Muscle of back (tissue), 13 donors: ENCODE data around the gene ZNF599. TPM values are rescaled to one million over a fixed set of nuclear protein-coding genes. Genes with fewer than 3 reads are reported as not detected.
"Not testable (repeated sequence)": the region's sequence is repeated elsewhere in the genome, so short reads cannot be mapped to it uniquely, and the experiment has no call there.

Experiments
- DNase-seq, 3 donors: peaks; one replicate each; pipeline versions ENCODE4 v3.0.0 to v3.0.0-alpha.2; 2013
- long read RNA-seq, 9 donors: transcript quantifications; one replicate each; lab custom pipeline, GENCODE V29; 2026
- polyA plus RNA-seq, 10 donors: library from polyadenylated mRNA; unstranded; fragments of 120-200 nt; gene quantifications; one replicate each; pipeline ENCODE4 v1.2.1, GENCODE V29; 2013; ENCODE audit not compliant: insufficient read length in 10 of 10

The ZNF599 gene
- 1 to 10 TPM; 5.0 to 8.5 (median 5.9) TPM for polyA plus RNA-seq
- long read RNA-seq, donor 1, partial matches to known transcripts = 0 of 1 reads
- long read RNA-seq, donor 1, other reads (novel, unspliced or antisense) = 0 of 1 reads
- long read RNA-seq, donor 2 = 0 reads
- long read RNA-seq, donor 3 = 0 reads
- long read RNA-seq, donor 4, partial matches to known transcripts = 0 of 1 reads
- long read RNA-seq, donor 4, other reads (novel, unspliced or antisense) = 0 of 1 reads
- long read RNA-seq, donor 5, partial matches to known transcripts = 0 of 4 reads
- long read RNA-seq, donor 5, other reads (novel, unspliced or antisense) = 0 of 4 reads
- long read RNA-seq, donor 6, partial matches to known transcripts = 0 of 2 reads
- long read RNA-seq, donor 6, other reads (novel, unspliced or antisense) = 0 of 2 reads
- long read RNA-seq, donor 7, partial matches to known transcripts = 0 of 5 reads
- long read RNA-seq, donor 7, other reads (novel, unspliced or antisense) = 0 of 5 reads
- long read RNA-seq, donor 8, partial matches to known transcripts = 0 of 2 reads
- long read RNA-seq, donor 8, other reads (novel, unspliced or antisense) = 0 of 2 reads
- long read RNA-seq, donor 9 = 0 reads

DNA sequence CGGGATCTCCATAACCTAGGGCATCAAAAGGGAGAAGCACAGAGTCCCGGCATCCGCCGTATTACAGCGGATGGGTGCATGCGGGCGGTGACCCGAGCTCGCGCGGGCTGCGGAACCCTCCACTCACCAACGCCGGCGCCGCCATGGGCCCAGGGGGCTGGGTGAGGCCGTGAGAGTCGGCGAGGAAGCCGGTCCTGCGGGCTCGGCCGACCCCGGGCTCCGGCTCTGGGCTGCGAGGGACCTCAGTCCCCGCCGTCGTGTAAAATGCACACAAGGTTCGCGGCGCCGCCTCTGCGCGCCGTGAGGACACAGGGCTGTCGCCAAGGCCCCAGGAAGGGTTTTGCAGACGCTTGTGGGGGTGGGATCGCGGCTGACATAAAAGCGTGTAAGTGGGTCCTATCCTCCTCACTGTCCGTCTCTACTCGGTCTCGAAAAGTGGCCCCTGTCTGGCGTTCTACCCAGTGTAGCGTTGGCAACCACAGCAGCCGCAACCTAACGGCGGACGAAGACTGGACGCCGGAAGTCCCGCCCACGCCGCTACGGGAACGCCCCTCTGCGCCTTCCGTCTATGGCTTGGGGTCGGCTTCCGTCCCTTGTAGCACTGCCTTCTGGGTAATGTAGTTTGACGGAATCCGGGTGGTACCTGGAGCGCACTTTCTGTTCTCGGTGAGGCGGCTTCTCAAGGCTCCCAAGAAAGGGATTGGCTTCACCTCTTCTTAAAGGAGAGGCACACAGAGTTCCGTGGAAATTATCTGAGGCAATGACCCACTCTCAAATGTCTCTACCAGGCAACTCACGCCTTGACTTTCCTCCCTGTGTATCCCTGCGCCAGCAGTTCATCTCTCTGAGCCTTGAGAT lies at the start of gene ZNF599:
Gene ZNF599, minus strand, starts transcription at position 519 of the 858 bp plus-strand sequence. Its CDS starts 374 bp downstream, at position 145.
- DNase-seq = peak; percentile 90 to 97 (median 93)

DNA sequence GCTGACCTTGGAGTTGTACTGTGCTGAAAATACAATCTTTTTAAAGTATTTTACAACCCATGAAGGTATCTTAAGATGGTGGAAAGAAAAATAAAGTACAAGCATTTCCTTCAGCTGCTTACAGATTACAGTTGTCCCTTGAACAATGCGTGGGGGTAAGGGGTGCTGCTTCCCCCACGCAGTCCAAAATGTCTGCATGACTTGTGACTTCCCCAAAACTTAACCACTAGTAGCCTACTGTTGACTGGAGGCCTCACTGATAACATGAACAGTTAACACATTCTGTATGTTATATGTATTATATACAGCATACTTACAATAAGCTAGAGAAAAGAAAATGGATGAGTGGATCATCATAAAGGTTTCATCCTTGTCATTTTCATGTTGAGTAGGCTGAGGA lies 45.3 kb upstream of the ZNF599 start:
- DNase-seq = no peak

DNA sequence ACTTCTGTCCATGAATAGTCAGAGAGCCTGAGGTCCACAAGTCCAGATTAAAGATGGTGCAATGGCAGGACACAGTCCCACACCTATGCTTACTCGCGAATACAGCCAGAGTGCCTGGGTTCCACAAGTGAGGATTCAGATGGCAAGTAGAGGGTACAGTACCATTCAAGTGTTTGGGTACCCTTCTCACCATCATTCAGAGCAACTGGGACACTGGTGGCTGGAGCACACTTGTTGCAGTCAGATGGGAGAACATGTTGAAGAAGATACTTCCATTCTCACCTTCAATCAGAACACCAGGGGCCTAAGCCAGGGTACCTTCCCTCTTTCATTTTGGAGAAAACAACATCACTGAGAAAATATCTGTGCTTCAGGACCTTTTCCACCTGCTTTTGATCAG lies 43.7 kb upstream of the ZNF599 start:
- no peak for DNase-seq

DNA sequence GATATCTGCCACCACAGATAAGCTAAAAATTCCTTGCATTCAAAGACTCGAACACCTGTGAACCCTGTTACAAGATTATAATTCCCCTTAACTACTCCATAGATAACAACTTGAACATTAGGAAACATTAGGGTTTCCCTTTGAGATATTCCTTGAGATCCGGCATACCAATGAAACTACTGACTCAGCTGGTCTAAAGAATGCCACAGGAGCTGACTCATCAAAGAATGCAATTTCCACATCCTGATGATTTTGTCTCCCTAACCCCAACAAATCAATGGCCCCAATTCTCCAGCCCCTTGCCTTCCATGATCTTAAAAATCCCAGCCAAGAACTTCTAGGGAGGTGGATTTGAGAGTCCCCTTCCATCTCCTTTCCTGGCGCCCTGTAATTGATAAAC lies 35.6 kb upstream of the ZNF599 start:
- DNase-seq = peak in 1 of 3 donors; percentile 14

DNA sequence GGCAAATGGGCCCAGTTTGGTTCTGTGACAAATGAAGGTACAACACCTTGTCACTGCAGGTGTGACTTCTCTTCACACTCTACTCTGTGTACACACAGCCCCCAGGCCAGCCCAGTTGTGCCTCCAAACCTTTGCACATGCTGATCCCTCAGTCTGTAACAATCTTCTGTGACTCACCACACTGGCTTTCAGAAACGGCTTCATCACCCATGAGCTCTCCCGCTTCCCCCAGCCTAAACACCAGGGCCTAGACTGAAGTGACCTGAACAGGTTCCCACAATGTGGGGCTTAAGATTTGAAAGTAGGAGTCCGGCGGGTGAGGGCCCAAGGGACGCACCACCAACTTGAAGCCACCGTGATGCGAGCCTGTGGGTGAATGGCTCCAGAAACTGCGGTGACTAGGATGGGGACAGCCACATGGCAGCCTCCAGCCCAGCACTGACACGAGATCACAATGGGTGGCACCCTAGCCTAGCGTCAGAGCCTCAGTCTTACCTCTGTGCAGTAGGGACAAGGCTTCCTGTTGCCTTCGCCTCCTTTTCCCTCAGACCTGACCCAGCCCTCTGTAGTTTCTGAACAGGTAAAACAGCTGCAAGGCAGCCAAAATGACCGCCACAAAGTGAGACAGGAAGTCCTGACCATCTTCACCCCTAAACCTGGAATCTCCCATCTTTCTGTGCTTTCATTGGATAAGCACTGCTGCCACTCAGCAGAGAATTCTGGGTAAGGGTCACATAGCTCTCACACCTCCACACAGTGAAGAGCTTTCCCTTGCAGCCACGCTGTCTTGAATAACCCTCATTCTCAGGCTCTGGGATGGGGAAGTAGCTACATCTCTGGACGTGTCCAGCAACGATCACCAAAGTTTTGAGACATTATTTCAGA lies 34.2 kb upstream of the ZNF599 start:
- no peak for DNase-seq

DNA sequence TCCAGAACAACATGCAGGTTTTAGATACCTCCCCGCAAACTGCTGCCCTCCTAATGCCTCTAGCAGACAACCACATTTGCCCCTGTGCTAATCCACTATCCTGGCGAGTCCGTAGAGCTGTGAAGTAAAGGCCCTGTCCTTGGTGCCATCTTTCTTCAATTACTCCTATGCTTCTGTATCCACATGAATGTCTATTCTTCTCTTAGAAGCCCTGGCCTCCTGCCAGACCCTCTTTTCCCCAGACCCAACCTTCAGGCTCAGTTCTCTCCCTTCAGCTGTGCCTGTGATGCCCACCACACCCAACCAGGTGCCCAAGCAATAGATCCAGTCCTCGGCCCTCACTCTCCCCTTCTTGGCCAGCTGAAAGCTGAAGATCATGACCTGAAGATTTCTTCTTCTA lies 31.1 kb upstream of the ZNF599 start:
- DNase-seq = no peak

DNA sequence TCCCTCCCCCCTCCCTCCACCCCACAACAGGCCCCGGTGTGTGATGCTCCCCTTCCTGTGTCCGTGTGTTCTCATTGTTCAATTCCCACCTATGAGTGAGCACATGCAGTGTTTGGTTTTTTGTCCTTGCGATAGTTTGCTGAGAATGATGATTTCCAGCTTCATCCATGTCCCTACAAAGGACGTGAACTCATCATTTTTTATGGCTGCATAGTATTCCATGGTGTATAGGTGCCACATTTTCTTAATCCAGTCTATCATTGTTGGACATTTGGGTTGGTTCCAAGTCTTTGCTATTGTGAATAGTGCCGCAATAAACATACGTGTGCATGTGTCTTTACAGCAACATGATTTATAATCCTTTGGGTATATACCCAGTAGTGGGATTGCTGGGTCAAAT lies 23.9 kb upstream of the ZNF599 start:
- not testable (repeated sequence) for DNase-seq

DNA sequence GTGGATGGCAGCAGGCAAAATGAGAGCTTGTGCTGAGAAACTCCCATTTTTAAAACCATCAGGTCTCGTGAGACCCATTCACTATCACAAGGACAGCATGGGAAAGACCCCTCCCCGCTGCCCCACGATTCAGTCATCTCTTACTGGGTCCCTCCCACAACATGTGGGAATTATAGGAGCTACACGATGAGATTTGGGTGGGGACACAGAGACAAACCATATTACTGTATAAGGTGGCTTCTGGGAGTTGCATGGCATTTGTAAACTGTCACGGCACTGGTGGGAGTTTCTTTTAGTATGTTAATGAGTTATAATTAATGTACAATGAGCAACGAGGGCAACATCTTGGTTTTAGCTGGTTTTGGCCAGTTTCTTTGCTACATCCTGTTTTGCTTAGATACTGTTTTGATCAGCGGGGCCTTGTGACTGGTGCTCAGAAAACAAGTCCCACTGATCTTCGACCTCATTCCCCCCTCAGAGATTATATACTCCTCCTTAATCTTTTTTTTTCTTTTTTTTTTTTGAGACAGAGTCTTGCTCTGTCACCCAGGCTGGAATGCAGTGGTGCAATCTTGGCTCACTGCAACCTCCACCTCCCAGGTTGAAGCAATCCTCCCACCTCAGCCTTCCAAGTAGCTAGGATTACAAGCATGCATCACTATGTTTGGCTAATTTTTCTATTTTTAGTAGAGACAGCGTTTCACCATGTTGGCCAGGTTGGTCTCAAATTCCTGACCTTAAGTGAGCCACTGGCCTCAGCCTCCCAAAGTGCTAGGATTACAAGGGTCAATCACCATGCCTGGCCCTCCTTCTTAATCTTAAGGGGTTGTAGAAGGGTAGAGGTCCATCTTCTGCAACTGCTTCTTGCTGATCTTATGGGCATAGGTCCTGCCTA lies 21.3 kb upstream of the ZNF599 start:
- DNase-seq = no peak

DNA sequence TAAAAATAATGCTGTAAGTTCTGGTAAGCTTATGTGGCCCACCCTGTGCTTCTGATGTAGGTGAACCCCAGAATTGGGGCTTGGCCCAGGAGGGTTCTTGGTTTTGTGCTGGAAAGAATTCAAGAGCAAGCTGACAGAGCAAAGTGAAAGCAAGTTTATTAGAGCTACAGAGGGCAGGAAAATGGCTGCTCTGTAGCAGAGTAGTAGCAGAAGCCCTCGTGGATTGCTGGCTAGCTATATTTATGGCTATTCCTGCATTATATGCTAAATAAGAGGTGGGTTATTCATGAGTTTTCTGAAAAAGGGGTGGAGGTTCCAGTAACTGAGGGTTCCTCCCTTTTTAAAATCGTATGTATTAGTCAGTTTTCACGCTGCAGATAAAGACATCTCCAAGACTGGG lies 20.6 kb upstream of the ZNF599 start:
- no peak for DNase-seq

DNA sequence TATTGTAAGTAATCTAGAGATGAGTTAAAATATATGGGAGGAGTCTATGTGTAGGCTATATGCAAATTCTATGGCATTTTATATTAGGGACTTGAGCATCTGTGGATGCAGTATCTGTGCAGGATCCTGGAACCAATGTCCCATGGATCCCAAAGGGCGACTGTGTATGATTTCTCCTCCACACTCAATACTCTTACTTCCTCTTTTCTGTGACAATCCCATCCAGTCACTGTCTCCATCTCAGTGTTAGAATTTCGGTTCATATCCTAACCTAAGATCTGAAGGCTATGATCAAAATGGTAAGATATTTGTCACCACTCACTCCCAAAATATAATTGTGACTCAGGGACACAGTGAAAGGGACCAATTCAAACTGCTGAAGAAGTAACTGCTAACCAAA lies 15.1 kb upstream of the ZNF599 start:
- DNase-seq = no peak

DNA sequence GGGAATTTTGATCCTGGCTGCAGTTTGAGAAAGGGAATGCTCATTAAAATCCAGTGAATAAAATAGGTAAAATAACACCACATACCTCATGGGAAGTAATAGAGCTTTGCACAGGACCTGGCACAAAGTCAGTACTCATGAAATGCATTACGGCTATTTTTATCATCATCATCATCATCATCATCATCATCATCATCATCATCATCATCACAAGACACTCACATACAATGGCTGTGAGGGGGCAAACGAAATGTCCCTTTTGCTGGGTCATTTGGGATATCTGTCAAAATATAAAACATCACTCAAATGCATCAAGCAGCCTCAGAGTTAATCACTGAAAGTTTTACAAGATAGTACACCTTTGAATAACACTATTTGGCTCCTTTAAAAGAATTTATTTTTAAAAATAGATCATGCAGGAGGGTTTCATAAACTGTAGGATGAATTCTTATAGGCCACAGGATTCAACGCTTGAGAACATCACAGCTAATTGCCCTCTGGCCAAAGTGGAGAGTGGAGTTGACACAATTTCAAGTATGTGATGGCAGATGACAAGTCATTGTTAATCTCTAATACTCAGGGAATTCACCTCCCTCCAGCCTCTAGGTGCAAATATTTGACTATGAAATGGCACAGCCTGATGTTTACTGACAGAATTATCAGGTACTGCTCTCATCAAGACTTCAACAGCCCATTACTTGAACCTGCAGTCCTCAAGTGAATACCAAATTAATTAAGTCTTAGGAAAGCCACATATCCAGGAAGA lies 14.2 kb upstream of the ZNF599 start:
- DNase-seq = no peak

DNA sequence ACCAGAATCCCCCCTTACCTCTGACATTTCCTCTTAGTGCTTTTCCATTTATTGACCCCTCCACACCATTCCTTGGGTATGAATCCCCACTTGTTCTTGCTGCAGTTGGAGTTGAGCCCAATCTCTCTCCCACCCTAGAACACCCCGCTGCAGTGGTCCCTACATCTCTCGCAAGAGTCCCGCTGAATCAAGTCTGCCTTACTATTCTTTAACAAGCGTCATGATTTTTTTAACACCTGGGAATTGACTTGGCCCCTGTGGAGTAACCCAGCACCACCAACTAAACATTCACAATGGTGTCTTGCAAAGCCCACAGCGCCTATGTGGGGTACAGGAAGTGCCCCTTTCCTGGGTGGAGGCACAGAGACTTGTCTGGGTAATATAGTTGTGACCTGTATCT lies 13.2 kb upstream of the ZNF599 start:
- DNase-seq = no peak

DNA sequence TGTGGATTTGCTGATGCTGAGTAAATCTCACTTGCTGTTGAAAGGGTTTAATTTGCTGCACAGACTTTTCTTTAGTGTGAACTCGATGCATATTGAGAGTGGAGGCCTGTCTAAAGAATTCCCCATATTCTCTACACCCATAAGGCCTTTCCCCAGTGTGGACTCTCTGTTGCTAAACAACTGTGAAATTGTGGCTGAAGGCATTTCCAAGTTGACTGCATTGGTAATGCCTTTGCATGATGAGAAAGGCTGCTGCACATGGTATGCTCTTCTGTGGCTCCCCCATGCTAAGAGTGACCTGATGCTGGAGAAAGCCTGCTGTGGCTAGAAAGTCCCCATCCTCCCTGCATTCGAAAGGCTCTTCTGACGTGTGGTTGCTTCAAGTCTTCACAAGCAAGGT lies 6.6 kb upstream of the ZNF599 start:
- no peak for DNase-seq

DNA sequence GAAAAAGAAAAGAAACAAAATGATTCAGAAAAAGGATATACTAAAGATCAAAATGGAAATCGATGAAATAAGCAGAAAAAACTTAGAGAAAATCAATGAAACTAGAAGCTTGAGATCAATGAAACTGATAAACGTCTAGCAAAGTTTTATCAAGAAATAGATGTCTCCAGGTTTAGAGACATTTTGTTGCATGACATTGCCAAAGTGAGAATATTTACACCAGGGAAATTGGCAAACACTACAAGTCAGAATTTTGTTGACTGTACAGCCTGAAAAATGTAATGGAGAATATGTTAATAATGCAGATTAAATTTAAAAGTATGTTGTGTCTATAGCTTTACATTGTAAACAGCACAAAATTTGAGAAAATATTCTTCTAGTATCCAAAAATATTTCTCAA lies 5.3 kb upstream of the ZNF599 start:
- no peak for DNase-seq

DNA sequence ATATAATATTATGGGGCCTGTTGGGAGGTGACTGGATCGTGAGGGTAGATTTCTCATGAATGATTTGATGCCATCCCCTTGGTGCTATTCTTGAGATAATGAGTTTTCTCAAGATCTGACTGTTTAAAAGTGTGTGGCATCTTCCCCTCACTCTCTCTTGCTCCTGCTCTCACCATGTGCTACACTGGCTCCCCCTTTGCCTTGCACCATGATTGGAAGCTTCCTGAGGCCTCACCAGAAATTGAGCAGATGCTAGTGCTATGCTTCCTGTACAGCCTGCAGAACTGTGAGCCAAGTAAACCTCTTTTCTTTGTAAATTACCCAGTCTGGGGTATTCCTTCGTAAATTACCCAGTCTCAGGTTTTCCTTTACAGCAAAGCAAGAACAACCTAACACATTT lies 1.8 kb upstream of the ZNF599 start:
- DNase-seq = no peak

DNA sequence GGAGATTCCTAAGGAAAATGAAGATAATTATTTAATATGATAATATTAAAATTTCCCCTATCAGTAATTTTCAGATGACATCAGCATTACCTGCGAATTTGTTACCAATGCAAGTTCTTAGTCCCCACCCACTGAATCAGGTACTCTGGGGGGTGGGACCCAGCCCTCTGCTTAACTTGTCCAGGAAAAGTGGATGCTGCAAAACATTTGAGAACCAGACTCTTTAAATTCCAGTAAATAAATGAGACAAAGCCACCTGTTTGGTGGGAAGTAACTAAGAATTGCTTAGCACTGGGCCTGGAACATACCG lies 495 bp upstream of the ZNF599 start:
- no peak for DNase-seq

DNA sequence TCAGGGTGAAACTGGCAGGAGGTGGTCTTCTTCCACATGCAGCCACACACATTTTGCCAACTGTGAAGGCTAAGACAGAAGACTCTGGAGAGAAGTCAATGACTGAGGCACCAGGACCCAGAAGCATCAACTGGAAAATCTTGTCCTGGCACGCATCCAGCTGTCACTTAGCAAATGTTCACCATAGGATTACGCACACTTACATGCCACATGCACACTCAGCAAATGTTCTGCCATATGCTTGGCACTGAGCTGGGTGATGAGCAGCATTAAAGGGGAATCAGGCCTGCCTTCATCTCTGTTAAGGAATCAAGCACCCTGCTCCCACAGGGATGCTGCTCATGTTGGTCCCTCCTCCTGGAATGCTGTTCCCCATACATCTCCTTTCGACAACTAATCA lies 5.1 kb downstream of the ZNF599 start:
- DNase-seq = peak in 2 of 3 donors; percentile 5 to 6

DNA sequence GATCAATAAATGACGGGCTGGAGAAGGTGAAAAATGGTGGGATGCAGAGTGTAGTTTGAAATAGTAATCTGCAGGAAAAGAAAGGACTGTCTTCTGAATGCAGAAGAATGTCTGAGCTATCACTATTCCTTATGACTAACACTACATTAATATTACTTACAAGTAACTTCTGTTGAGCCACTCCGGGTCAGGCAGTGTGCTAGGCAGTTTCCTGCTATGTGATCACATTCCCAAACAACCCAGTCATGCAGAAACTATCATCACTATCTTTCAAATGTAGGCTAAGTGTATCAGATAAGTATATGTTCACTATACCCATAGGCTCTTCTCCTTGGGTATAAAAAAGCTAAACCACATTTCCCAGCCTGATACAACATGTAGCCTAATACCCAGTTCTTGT lies 6.6 kb downstream of the ZNF599 start:
- DNase-seq = no peak

DNA sequence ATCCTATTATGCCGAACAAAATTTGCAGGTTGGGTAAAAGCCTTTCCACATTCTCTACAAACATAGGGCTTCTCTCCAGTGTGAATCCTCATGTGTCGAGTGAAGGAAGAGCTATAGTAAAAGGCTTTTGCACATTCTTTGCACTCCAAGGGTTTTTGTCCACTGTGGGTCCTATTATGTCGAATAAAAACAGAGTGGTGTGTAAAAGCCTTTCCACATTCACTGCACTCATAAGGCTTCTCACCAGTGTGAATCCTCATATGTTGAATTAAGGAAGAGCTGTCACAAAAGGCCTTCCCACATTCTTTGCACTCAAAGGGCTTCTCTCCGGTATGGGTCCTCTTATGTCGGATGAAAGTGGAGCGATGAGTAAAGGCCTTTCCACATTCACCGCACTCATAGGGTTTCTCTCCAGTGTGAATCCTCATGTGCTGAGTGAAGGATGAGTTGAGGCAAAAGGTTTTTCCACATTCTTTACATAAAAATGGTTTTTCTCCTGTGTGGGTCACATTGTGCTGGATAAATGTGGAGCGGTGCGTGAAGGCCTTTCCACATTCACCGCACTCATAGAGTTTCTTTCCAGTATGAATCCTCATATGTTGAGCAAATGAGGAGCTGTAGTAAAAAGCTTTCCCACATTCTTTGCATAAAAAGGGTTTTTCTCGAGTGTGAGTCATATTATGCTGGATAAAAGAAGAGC lies 13.6 kb downstream of the ZNF599 start:
- DNase-seq = no peak
